Activated gamma-delta T cell treated with Interleukin-2 at 50 U/mL for 16 hours (primary cell): ENCODE data around the gene TRIM43.
"Not testable (repeated sequence)": the region's sequence is repeated elsewhere in the genome, so short reads cannot be mapped to it uniquely, and the experiment has no call there.

Experiments
- DNase-seq: peaks from one replicate; pipeline ENCODE4 v3.0.0-alpha.2; 2020

The TRIM43 gene

GRCh38 chr2:95642360-95642759 lies 50.6 kb downstream of the TRIM43 start:
- DNase-seq: not testable (repeated sequence)

- not testable (repeated sequence) for DNase-seq
Observed at GRCh38 chr2:95642951-95643350, 51.1 kb downstream of the TRIM43 start.

GRCh38 chr2:95645312-95645711 lies 53.5 kb downstream of the TRIM43 start:
- not testable (repeated sequence) for DNase-seq

- DNase-seq: not testable (repeated sequence)
Observed at GRCh38 chr2:95646274-95646994, 54.6 kb downstream of the TRIM43 start.

GRCh38 chr2:95648894-95649544 lies 57.2 kb downstream of the TRIM43 start:
- DNase-seq: not testable (repeated sequence)
